Lung (tissue), 12 donors: ENCODE measurements around the gene TMEM132E. TPM values are rescaled to one million over a fixed set of nuclear protein-coding genes. Genes with fewer than 3 reads are reported as not detected.

Experiments
- ATAC-seq: fragments of 200-7000 bp; cut with Tn5 transposase; one replicate; pipeline ENCODE4 v1.9.1; 2020; ENCODE audit warnings: moderate number of reproducible peaks; ENCODE audit not compliant: insufficient read depth, low FRiP score
- DNase-seq, 3 donors: peaks; one replicate each; pipeline ENCODE4 v3.0.0-alpha.2; 2013 to 2017
- H3K27ac ChIP-seq, 2 donors: one replicate each; pipeline ENCODE4 v1.5.1; 2013; ENCODE audit warnings: mild to moderate bottlenecking in 2 of 2, moderate library complexity in 2 of 2, control low read depth in 1 of 2, inconsistent platforms in 1 of 2, low read depth in 1 of 2, low read length in 1 of 2
- H3K27me3 ChIP-seq, 3 donors: one replicate each; pipeline ENCODE4 v1.5.1; 2013; ENCODE audit warnings: low read length in 2 of 3; ENCODE audit not compliant: control insufficient read depth in 3 of 3, insufficient read depth in 3 of 3
- H3K36me3 ChIP-seq, 4 donors: one replicate each; pipeline ENCODE4 v1.5.1; 2013; ENCODE audit warnings: low read length in 4 of 4, mild to moderate bottlenecking in 1 of 4, moderate library complexity in 1 of 4; ENCODE audit not compliant: control insufficient read depth in 4 of 4, insufficient read depth in 4 of 4
- H3K4me1 ChIP-seq, 5 donors: one replicate each; pipeline ENCODE4 v1.5.1; 2013; ENCODE audit warnings: low read length in 5 of 5, mild to moderate bottlenecking in 2 of 5, moderate library complexity in 1 of 5; ENCODE audit not compliant: control insufficient read depth in 5 of 5, insufficient read depth in 5 of 5
- H3K4me3 ChIP-seq: one replicate; pipeline ENCODE4 v1.5.1; 2013; ENCODE audit warnings: mild to moderate bottlenecking, control low read depth, moderate library complexity
- H3K9ac ChIP-seq, 2 donors: one replicate each; pipeline ENCODE4 v1.5.1; 2013; ENCODE audit warnings: low read length in 2 of 2, control low read depth in 1 of 2; ENCODE audit not compliant: insufficient read depth in 1 of 2
- H3K9me3 ChIP-seq, 4 donors: one replicate each; pipeline ENCODE4 v1.5.1; 2013; ENCODE audit warnings: low read length in 3 of 4, mild to moderate bottlenecking in 1 of 4, moderate library complexity in 1 of 4; ENCODE audit not compliant: control insufficient read depth in 4 of 4, insufficient read depth in 3 of 4
- CTCF ChIP-seq: IDR thresholded peaks from 2 replicates; pipeline ENCODE4 v1.5.1; 2012; ENCODE audit warnings: mild to moderate bottlenecking; ENCODE audit errors: control extremely low read depth, extremely low read depth
- WGBS, 2 donors: extraction: QIAGEN DNeasy Blood & Tissue Kit; methylation state at CpG; one replicate each; pipeline ENCODE4 v1.1.7; 2013; 5-methylcytosine and 5-hydroxymethylcytosine counted together
- polyA plus RNA-seq, 2 donors: library from polyadenylated mRNA; stranded (reverse); fragments of 200-250 nt; gene quantifications; one replicate each; pipeline ENCODE4 v1.2.1, GENCODE V29; 2013
- total RNA-seq, 2 donors: library from RNA; depleted of rRNA in 1 of 2; stranded (reverse); fragments of >200 nt in 1 of 2; gene quantifications; one replicate each; pipeline ENCODE4 v1.2.1, GENCODE V29; 2014 to 2021
- donor health status: control.
- donor health status: control.
- donor health status: Bipolar disorder and iron deficiency.
- donor health status: healthy.
- donor health status: DM: yes; HTN: yes; CAD: no.

Gene TMEM132E
- total and polyA plus RNA-seq, 4 donors: 0.02 to 0.17 (median 0.07) TPM

GRCh38 chr17:34620458-34620857, 41.1 kb downstream of the TMEM132E start:
- no peak overlapping the region for H3K27ac ChIP-seq
- DNase-seq (no peak), ATAC-seq (no peak)
- peaks cover 0 to 9% (median 0%) of the 10 kb centered on the region in 5 donors for H3K4me1 ChIP-seq
- H3K9ac ChIP-seq: no peak overlapping the region
- H3K36me3 ChIP-seq: no peaks in the 10 kb centered on the region
- H3K4me3 ChIP-seq: no peak overlapping the region
- H3K9me3 ChIP-seq: no peaks in the 10 kb centered on the region
- 77 to 78% methylated on average over 5 of the region's 5 CpGs for WGBS, 2 donors
- peaks cover 0 to 25% (median 15%) of the 10 kb centered on the region in 3 donors for H3K27me3 ChIP-seq
- TF ChIP-seq CTCF: no peak

- ATAC-seq: no peak
- Histone ChIP-seq H3K4me1 (no peaks in the 10 kb centered on the region), H3K4me3 (no peak overlapping the region), H3K36me3 (no peaks in the 10 kb centered on the region), H3K27me3 (peaks cover 2 to 47% (median 24%) of the 10 kb centered on the region in 3 donors), H3K9me3 (peaks cover 0 to 1% (median 0%) of the 10 kb centered on the region in 4 donors), H3K27ac (no peak overlapping the region), H3K9ac (no peak overlapping the region)
- 81 to 88% methylated on average over 10 of the region's 10 CpGs for WGBS, 2 donors
- DNase-seq: no peak
- TF ChIP-seq CTCF: no peak
Measured at GRCh38 chr17:34622862-34623623, 43.7 kb downstream of the TMEM132E start.

DNA sequence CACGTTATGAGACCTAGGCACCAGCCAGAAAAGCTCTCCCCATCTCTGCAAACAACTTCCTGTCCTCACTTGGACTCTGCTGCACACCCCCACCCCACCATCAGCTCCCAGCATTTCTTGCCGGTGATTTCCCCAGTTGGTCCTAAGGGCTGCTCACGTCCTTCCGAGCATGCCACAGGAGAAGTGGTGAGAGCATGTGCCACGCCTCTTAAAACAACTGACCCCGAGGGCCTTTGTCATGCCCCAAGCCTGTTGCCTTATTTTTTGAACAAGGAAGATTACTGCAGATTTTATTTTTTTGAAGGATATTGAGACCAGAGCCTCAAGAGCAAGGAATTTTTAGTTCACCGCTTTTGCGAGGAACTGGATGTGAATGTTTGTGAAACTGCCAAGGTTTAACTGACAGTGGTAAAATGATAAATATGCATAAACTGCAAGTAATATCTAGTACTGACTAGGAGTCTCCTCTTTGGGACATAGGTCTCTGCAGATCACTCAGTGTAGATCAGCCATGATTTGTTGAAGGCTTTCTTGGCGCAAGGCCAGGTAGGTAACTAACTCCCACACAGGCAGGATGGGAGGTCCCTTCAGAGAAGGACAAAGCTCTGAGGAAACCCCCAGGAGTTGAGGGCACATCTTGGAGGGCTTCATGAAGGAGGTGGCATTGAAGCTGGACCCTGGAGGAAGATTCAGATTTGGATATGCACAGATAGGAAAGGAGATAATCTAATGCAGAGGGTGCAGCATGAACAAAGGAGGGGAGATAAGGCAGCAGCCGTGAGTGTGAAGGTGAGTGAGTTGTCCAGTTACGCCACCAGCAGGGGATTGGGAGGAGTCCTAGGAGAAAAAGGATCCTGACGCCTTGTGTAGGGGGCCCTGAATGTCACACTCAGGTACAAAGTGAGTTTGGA, 44.7 kb downstream of the TMEM132E start:
- Histone ChIP-seq H3K4me1 (no peaks in the 10 kb centered on the region), H3K36me3 (no peaks in the 10 kb centered on the region), H3K9ac (no peak overlapping the region), H3K9me3 (peaks cover 0 to 1% (median 0%) of the 10 kb centered on the region in 4 donors), H3K27me3 (peaks cover 2 to 50% (median 28%) of the 10 kb centered on the region in 3 donors), H3K27ac (no peak overlapping the region), H3K4me3 (no peak overlapping the region)
- no peak for TF ChIP-seq CTCF
- no peak for ATAC-seq
- DNase-seq: no peak
- 50 to 59% methylated on average over 12 of the region's 12 CpGs for WGBS, 2 donors
